Liver (tissue), 9 donors: Measurements from ENCODE around the gene PIN1. TPM values are rescaled to one million over a fixed set of nuclear protein-coding genes. Genes with fewer than 3 reads are reported as not detected.

ENCODE experiments used
- DNase-seq: peaks from one replicate; pipeline ENCODE4 v3.0.0-alpha.2; 2017; ENCODE audit warnings: low spot score
- H3K27ac ChIP-seq, 2 donors: one replicate each; pipeline ENCODE4 v1.7.0; 2013; ENCODE audit warnings: inconsistent platforms in 2 of 2, low read length in 2 of 2, control low read depth in 1 of 2, low read depth in 1 of 2, mild to moderate bottlenecking in 1 of 2
- H3K27me3 ChIP-seq, 4 donors: one replicate each; pipeline versions ENCODE4 v1.6.1 to v1.7.0; 2013; ENCODE audit warnings: low read length in 3 of 4, inconsistent platforms in 1 of 4, mild to moderate bottlenecking in 1 of 4, moderate library complexity in 1 of 4; ENCODE audit not compliant: control insufficient read depth in 4 of 4, insufficient read depth in 4 of 4
- H3K36me3 ChIP-seq, 4 donors: one replicate each; pipeline versions ENCODE4 v1.6.1 to v1.7.0; 2013; ENCODE audit warnings: low read length in 3 of 4, mild to moderate bottlenecking in 3 of 4, low read depth in 1 of 4, moderate library complexity in 1 of 4; ENCODE audit not compliant: control insufficient read depth in 4 of 4, insufficient read depth in 3 of 4
- H3K4me1 ChIP-seq, 4 donors: one replicate each; pipeline versions ENCODE4 v1.6.1 to v1.7.0; 2013; ENCODE audit warnings: low read length in 3 of 4, mild to moderate bottlenecking in 3 of 4, moderate library complexity in 1 of 4; ENCODE audit not compliant: control insufficient read depth in 4 of 4, insufficient read depth in 4 of 4
- H3K4me3 ChIP-seq, 3 donors: one replicate each; pipeline versions ENCODE4 v1.6.1 to v1.7.0; 2013; ENCODE audit warnings: low read length in 3 of 3, control low read depth in 1 of 3, low read depth in 1 of 3, mild to moderate bottlenecking in 1 of 3
- H3K9ac ChIP-seq, 2 donors: one replicate each; pipeline ENCODE4 v1.7.0; 2013; ENCODE audit warnings: low read length in 2 of 2, mild to moderate bottlenecking in 2 of 2, moderate library complexity in 2 of 2, control low read depth in 1 of 2, low read depth in 1 of 2
- H3K9me3 ChIP-seq, 4 donors: one replicate each; pipeline versions ENCODE4 v1.6.1 to v1.7.0; 2013; ENCODE audit warnings: low read length in 3 of 4; ENCODE audit not compliant: control insufficient read depth in 4 of 4
- CTCF ChIP-seq: fragments of 150-350 bp; IDR thresholded peaks from 2 replicates; pipeline ENCODE4 v1.5.1; 2017; ENCODE audit warnings: improper control_type of control experiment, low read depth, low read length; ENCODE audit not compliant: missing input control
- EGR1 ChIP-seq, 2 donors: IDR thresholded peaks; 2 replicates each; pipeline ENCODE4 v1.6.1; 2016 to 2018; ENCODE audit warnings: antibody characterized with exemption in 2 of 2, low read depth in 2 of 2
- FOXA1 ChIP-seq: IDR thresholded peaks from 2 replicates; pipeline ENCODE4 v1.6.1; 2016; ENCODE audit warnings: antibody characterized with exemption
- FOXA2 ChIP-seq: IDR thresholded peaks from 2 replicates; pipeline ENCODE4 v1.6.1; 2016; ENCODE audit warnings: antibody characterized with exemption
- HNF4A ChIP-seq, 2 donors: conservative IDR thresholded peaks; 2 replicates each; pipeline ENCODE4 v1.6.1; 2016; ENCODE audit warnings: antibody characterized with exemption in 2 of 2, mild to moderate bottlenecking in 2 of 2
- HNF4G ChIP-seq: IDR thresholded peaks from 2 replicates; pipeline ENCODE4 v1.6.1; 2016; ENCODE audit warnings: antibody characterized with exemption
- JUND ChIP-seq, 2 donors: IDR thresholded peaks; 2 replicates each; pipeline ENCODE4 v1.6.1; 2016; ENCODE audit warnings: antibody characterized with exemption in 2 of 2
- NR2F2 ChIP-seq: IDR thresholded peaks from 2 replicates; pipeline ENCODE4 v1.6.1; 2016; ENCODE audit warnings: antibody characterized with exemption
- RAD21 ChIP-seq, 2 donors: IDR thresholded peaks; 2 replicates each; pipeline ENCODE4 v1.6.1; 2016; ENCODE audit warnings: antibody characterized with exemption in 2 of 2, mild to moderate bottlenecking in 2 of 2
- REST ChIP-seq: IDR thresholded peaks from 2 replicates; pipeline ENCODE4 v1.6.1; 2016; ENCODE audit warnings: antibody characterized with exemption, mild to moderate bottlenecking
- RXRA ChIP-seq, 2 donors: IDR thresholded peaks; 2 replicates each; pipeline ENCODE4 v1.6.1; 2017 to 2018; ENCODE audit warnings: antibody characterized with exemption in 2 of 2, mild to moderate bottlenecking in 1 of 2
- SP1 ChIP-seq: IDR thresholded peaks from 2 replicates; pipeline ENCODE4 v1.6.1; 2018; ENCODE audit warnings: antibody characterized with exemption, mild to moderate bottlenecking
- TAF1 ChIP-seq: conservative IDR thresholded peaks from 2 replicates; pipeline ENCODE4 v1.6.1; 2016; ENCODE audit warnings: antibody characterized with exemption, mild to moderate bottlenecking
- YY1 ChIP-seq: IDR thresholded peaks from 2 replicates; pipeline ENCODE4 v1.6.1; 2016; ENCODE audit warnings: antibody characterized with exemption, mild to moderate bottlenecking
- ZBTB33 ChIP-seq: IDR thresholded peaks from 2 replicates; pipeline ENCODE4 v1.6.1; 2016; ENCODE audit warnings: antibody characterized with exemption
- WGBS: extraction: QIAGEN DNeasy Blood & Tissue Kit; methylation state at CpG from one replicate; pipeline ENCODE4 v1.1.7; 2013; 5-methylcytosine and 5-hydroxymethylcytosine counted together
- polyA plus RNA-seq, 2 donors: library from polyadenylated mRNA; stranded (reverse) in 1 of 2; unstranded in 1 of 2; fragments of 200-250 nt in 1 of 2; fragments of >200 nt in 1 of 2; fragmentation: Nextera tagmentation in 1 of 2; extraction: Ambion mirVana in 1 of 2; gene quantifications; one replicate each; pipeline versions ENCODE4 v1.2.1 to v1.2.3, GENCODE V29; 2013 to 2015
- total RNA-seq, 2 donors: library from RNA; depleted of rRNA; stranded (reverse); fragments of >200 nt; gene quantifications; one replicate each; pipeline ENCODE4 v1.2.3, GENCODE V29; 2014
- TF ChIP-seq, protein P1 (sequence below): IDR thresholded peaks from 2 replicates; pipeline ENCODE4 v1.6.1; 2016; ENCODE audit warnings: antibody characterized with exemption
- donor health status: healthy.
- donor health status: healthy.
- donor health status: healthy.
- donor health status: healthy.
- donor health status: healthy.

The PIN1 gene
- total and polyA plus RNA-seq, 4 donors, result 34.4 to 51.3 (median 39.9) TPM

DNA sequence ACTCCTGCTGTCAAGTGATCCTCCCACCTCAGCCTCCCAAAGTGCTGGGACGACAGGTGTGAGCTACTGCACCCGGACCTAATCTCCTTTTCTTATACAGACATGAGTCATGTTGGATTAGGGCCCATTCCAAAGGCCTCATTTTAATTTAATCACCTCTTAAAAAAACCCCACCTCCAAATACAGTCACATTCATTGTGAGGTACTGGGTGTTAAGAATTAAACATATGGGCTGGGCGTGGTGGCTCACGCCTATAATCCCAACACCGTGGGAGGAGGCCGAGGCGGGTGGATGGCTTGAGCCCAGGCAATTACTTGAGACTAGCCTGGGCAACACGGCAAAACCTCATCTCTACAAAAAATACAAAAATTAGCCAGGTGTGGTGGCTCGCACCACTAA is 46.6 kb downstream of the PIN1 start:
- 88% methylated on average over 9 of the region's 9 CpGs for WGBS
- H3K9ac ChIP-seq, result no peak overlapping the region
- no peak overlapping the region for H3K4me3 ChIP-seq
- no peak for DNase-seq
- no peaks in the 10 kb centered on the region for H3K36me3 ChIP-seq
- no peaks in the 10 kb centered on the region for H3K27me3 ChIP-seq
- no peak for TF ChIP-seq RAD21 (IDR thresholded peaks at IDR 0.05)
- TF ChIP-seq, protein P1, sequence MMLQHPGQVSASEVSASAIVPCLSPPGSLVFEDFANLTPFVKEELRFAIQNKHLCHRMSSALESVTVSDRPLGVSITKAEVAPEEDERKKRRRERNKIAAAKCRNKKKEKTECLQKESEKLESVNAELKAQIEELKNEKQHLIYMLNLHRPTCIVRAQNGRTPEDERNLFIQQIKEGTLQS, result no peak
- TF ChIP-seq EGR1 (IDR thresholded peaks at IDR 0.05; ENCODE audit: low read depth in 2 of 2), result no peak
- no peak for TF ChIP-seq ZBTB33
- TF ChIP-seq FOXA1, result no peak
- no peak for TF ChIP-seq HNF4G
- TF ChIP-seq YY1, result no peak
- no peak for TF ChIP-seq NR2F2
- H3K27ac ChIP-seq, result no peak overlapping the region
- no peaks in the 10 kb centered on the region for H3K4me1 ChIP-seq
- no peaks in the 10 kb centered on the region for H3K9me3 ChIP-seq

GRCh38 chr19:9883231-9883758 is 48.2 kb downstream of the PIN1 start:
- Histone ChIP-seq H3K9me3 (no peaks in the 10 kb centered on the region), H3K27ac (no peak overlapping the region), H3K4me1 (no peaks in the 10 kb centered on the region), H3K9ac (no peak overlapping the region), H3K36me3 (no peaks in the 10 kb centered on the region), H3K27me3 (no peaks in the 10 kb centered on the region), H3K4me3 (no peak overlapping the region)
- no peak for TF ChIP-seq ZBTB33
- no peak for TF ChIP-seq FOXA2
- WGBS, result 74% methylated on average over 10 of the region's 10 CpGs
- DNase-seq, result no peak

DNA sequence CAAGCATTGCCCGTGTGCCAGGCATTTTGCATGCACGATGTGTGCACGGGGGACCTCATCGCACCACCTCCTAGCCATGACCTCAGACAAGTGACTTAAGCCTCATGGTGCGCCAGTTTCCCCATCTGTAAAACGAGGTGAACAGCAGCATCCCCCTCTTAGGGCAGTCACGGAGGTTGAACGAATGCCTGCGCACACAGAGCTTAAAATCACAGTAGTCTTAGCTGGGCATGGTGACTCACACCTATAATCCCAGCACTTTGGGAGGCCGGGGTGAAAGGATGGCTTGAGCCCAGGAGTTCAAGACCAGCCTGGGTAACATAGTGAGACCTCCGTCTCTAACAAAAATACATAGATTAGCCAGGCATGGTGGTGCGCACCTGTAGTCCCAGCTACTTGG is 48.6 kb downstream of the PIN1 start:
- H3K4me3 ChIP-seq, result no peak overlapping the region
- no peak overlapping the region for H3K27ac ChIP-seq
- no peaks in the 10 kb centered on the region for H3K27me3 ChIP-seq
- no peaks in the 10 kb centered on the region for H3K4me1 ChIP-seq
- H3K9ac ChIP-seq, result no peak overlapping the region
- H3K9me3 ChIP-seq, result no peaks in the 10 kb centered on the region
- DNase-seq, result no peak
- H3K36me3 ChIP-seq, result no peaks in the 10 kb centered on the region
- 86% methylated on average over 12 of the region's 12 CpGs for WGBS
- no peak for TF ChIP-seq HNF4A (conservative IDR thresholded peaks at IDR 0.05)
- no peak for TF ChIP-seq ZBTB33
- TF ChIP-seq EGR1 (IDR thresholded peaks at IDR 0.05; ENCODE audit: low read depth in 2 of 2), result no peak
- TF ChIP-seq FOXA1, result no peak
- no peak for TF ChIP-seq RAD21 (IDR thresholded peaks at IDR 0.05)
- TF ChIP-seq HNF4G, result no peak
- TF ChIP-seq YY1, result no peak
- TF ChIP-seq RXRA (IDR thresholded peaks at IDR 0.05), result no peak
- no peak for TF ChIP-seq REST
- TF ChIP-seq TAF1, result no peak
- TF ChIP-seq SP1, result no peak
- TF ChIP-seq FOXA2, result no peak
- no peak for TF ChIP-seq CTCF
- TF ChIP-seq JUND (IDR thresholded peaks at IDR 0.05), result no peak
